ENCODE results near the gene RNF40. TPM values are rescaled to one million over a fixed set of nuclear protein-coding genes. Genes with fewer than 3 reads are reported as not detected.

RNF40 gene
- total RNA-seq, 2 donors from 2014 or later: 94.6 to 117 TPM

GRCh38 chr16:30786115-30786935 is 24.2 kb downstream of the RNF40 start:
- TF ChIP-seq CTCF (IDR thresholded peaks at IDR 0.05): no peak
- Histone ChIP-seq H3K4me1 (peaks cover 8% of the 10 kb centered on the region), H3K27ac (peak overlapping the region; percentile 64), H3K4me3 (peak overlapping the region; percentile 83), H3K27me3 (no peaks in the 10 kb centered on the region), H3K36me3 (peaks cover 3% of the 10 kb centered on the region), H3K9ac (ENCODE audit: low read depth in 2 of 2, low read length in 2 of 2) (peak overlapping the region; percentile 66 to 96), H3K9me3 (no peaks in the 10 kb centered on the region)
- intact Hi-C loops (cut with DNase I): loop anchor here (2.0 kb wide), 1 partner anchor 18 kb away; no protein-coding TSS in a partner anchor
- DNase-seq: peak; percentile 50

GRCh38 chr16:30786936-30787612 is 25.0 kb downstream of the RNF40 start, which contains the start of gene ZNF629:
ZNF629 (minus strand) TSS chr16:30787205; CDS start chr16:30784482, 2,723 bp downstream.
- DNase-seq: peak; percentile 75
- no peaks in the 10 kb centered on the region for H3K9me3 ChIP-seq
- H3K27me3 ChIP-seq: no peaks in the 10 kb centered on the region
- peaks cover 8% of the 10 kb centered on the region for H3K4me1 ChIP-seq
- peak within 1 kb of the TSS; percentile 64 for H3K27ac ChIP-seq
- H3K4me3 ChIP-seq: peak within 1 kb of the TSS; percentile 83
- H3K36me3 ChIP-seq: peaks cover 3% of the 10 kb centered on the region
- intact Hi-C loops (cut with DNase I): loop anchor here (2.0 kb wide), 1 partner anchor 18 kb away; no protein-coding TSS in a partner anchor
- TF ChIP-seq CTCF (IDR thresholded peaks at IDR 0.05): no peak
- peak within 1 kb of the TSS; percentile 96 for H3K9ac ChIP-seq (ENCODE audit: low read depth in 2 of 2, low read length in 2 of 2)

GRCh38 chr16:30787613-30788378 is 25.7 kb downstream of the RNF40 start:
- no peaks in the 10 kb centered on the region for H3K36me3 ChIP-seq
- H3K27ac ChIP-seq: peak overlapping the region; percentile 64
- peaks cover 8% of the 10 kb centered on the region for H3K4me1 ChIP-seq
- TF ChIP-seq CTCF (IDR thresholded peaks at IDR 0.05): no peak
- no peaks in the 10 kb centered on the region for H3K27me3 ChIP-seq
- H3K4me3 ChIP-seq: peak overlapping the region; percentile 83
- peak; percentile 45 for DNase-seq
- H3K9ac ChIP-seq (ENCODE audit: low read depth in 2 of 2, low read length in 2 of 2): peak overlapping the region; percentile 96
- intact Hi-C loops (cut with DNase I): loop anchor here (2.0 kb wide), 1 partner anchor 17 kb away; no protein-coding TSS in a partner anchor
- H3K9me3 ChIP-seq: no peaks in the 10 kb centered on the region

- H3K36me3 ChIP-seq: no peaks in the 10 kb centered on the region
- no peak for TF ChIP-seq CTCF (IDR thresholded peaks at IDR 0.05)
- H3K9ac ChIP-seq (ENCODE audit: low read depth in 2 of 2, low read length in 2 of 2): no peak overlapping the region
- intact Hi-C loops (cut with DNase I): no loop called here
- no peak overlapping the region for H3K27ac ChIP-seq
- no peaks in the 10 kb centered on the region for H3K4me1 ChIP-seq
- no peaks in the 10 kb centered on the region for H3K27me3 ChIP-seq
- DNase-seq: no peak
- H3K4me3 ChIP-seq: no peak overlapping the region
- H3K9me3 ChIP-seq: no peaks in the 10 kb centered on the region
Observed at GRCh38 chr16:30793508-30794069, 31.5 kb downstream of the RNF40 start.

GRCh38 chr16:30794634-30795033 is 32.5 kb downstream of the RNF40 start:
- no peaks in the 10 kb centered on the region for H3K9me3 ChIP-seq
- H3K4me3 ChIP-seq: no peak overlapping the region
- no peak overlapping the region for H3K27ac ChIP-seq
- H3K9ac ChIP-seq (ENCODE audit: low read depth in 2 of 2, low read length in 2 of 2): no peak overlapping the region
- H3K4me1 ChIP-seq: no peaks in the 10 kb centered on the region
- DNase-seq: no peak
- intact Hi-C loops (cut with DNase I): no loop called here
- H3K27me3 ChIP-seq: no peaks in the 10 kb centered on the region
- H3K36me3 ChIP-seq: no peaks in the 10 kb centered on the region
- TF ChIP-seq CTCF (IDR thresholded peaks at IDR 0.05): no peak

Data from colonic mucosa (tissue), 4 donors.